GM12892 (cell line): ENCODE results near the gene PRICKLE2.

ENCODE experiments used
- POLR2A ChIP-seq: IDR thresholded peaks from 2 replicates; pipeline ENCODE4 v1.6.1; 2011; ENCODE audit warnings: low read depth, low read length, control low read depth
- POLR2AphosphoS5 ChIP-seq: IDR thresholded peaks from 2 replicates; pipeline ENCODE4 v1.6.1; 2011; ENCODE audit warnings: low read depth, low read length, control low read depth
- TAF1 ChIP-seq: IDR thresholded peaks from 2 replicates; pipeline ENCODE4 v1.6.1; 2011; ENCODE audit warnings: low read depth, mild to moderate bottlenecking, control low read depth, low read length, borderline replicate concordance

DNA sequence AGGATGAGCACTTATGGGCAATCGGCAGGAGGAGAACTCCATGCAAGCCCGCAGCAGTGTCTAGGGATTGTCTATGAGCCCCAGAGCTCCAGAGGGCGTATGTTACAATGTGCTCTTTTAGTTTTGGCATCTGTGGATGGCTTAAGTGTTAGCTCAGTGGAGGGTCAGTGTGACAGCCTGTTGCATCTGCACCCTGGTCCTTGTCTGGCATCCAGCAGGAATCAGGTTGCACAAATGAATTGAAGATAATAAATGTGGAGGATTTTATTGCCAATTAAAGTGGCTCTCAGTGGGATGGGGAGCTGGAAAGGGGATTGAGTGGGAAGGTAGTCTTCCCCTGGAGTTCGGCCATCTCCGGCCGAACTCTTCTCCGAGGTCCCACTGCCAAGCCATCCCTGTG lies 11.8 kb upstream of the PRICKLE2 start:
- no peak for TF ChIP-seq POLR2A
- no peak for TF ChIP-seq TAF1
- TF ChIP-seq POLR2AphosphoS5 = no peak
